PC-9 (cell line): Measurements from ENCODE around the gene MTCL3.

Experiments used
- BruUV-seq: library from RNA; stranded (reverse); fragments of 400-500 nt; replicated peaks from 2 replicates; lab custom pipeline; 2021; lab: Mats Ljungman, UMichigan
- CTCF ChIA-PET: fragments of 300-600 bp; sonication (Branson Sonifier 250); formaldehyde crosslinking; loops from one replicate; lab custom pipeline; 2022; ENCODE audit warnings: antibody characterized with exemption; lab: Charles Lee
- POLR2A ChIA-PET: fragments of 300-600 bp; sonication (Branson Sonifier 250); formaldehyde crosslinking; loops from one replicate; lab custom pipeline; 2022; ENCODE audit warnings: antibody characterized with exemption; ENCODE audit not compliant: unreplicated experiment; lab: Charles Lee
- DNase-seq, 2 experiments: peaks; one replicate each; pipeline versions ENCODE4 v3.0.0 to v3.0.0-alpha.2; 2015 to 2022; ENCODE audit warnings: mixed read lengths in 1 of 2
- H2AFZ ChIP-seq: fragments of 200-600 bp; sonication (generic); 2 replicates; pipeline ENCODE4 v1.8.1; 2017; ENCODE audit warnings: antibody characterized with exemption
- H3F3A ChIP-seq: fragments of 200-600 bp; sonication (generic); 2 replicates; pipeline ENCODE4 v1.8.1; 2017; ENCODE audit warnings: antibody characterized with exemption, mild to moderate bottlenecking, low read depth; ENCODE audit not compliant: insufficient read depth
- H3K27ac ChIP-seq: fragments of 200-600 bp; sonication (generic); 2 replicates; pipeline ENCODE4 v1.6.1; 2016; ENCODE audit warnings: mixed run types
- H3K27me3 ChIP-seq: fragments of 200-600 bp; sonication (generic); 2 replicates; pipeline ENCODE4 v1.6.1; 2016; ENCODE audit warnings: low read depth, mixed run types; ENCODE audit not compliant: insufficient read depth
- H3K36me3 ChIP-seq: fragments of 200-600 bp; sonication (generic); 2 replicates; pipeline ENCODE4 v1.6.1; 2016; ENCODE audit warnings: low read depth, mixed run types
- H3K4me1 ChIP-seq: fragments of 200-600 bp; sonication (generic); replicated peaks from 2 replicates; pipeline ENCODE4 v1.6.1; 2016; ENCODE audit warnings: mixed run types; ENCODE audit not compliant: insufficient read depth
- H3K4me2 ChIP-seq: fragments of 200-600 bp; sonication (generic); 2 replicates; pipeline ENCODE4 v1.6.1; 2017; ENCODE audit warnings: mixed run types
- H3K4me3 ChIP-seq: fragments of 200-600 bp; sonication (generic); 2 replicates; pipeline ENCODE4 v1.6.1; 2016; ENCODE audit warnings: mixed run types
- H3K79me2 ChIP-seq: fragments of 200-600 bp; sonication (generic); 2 replicates; pipeline ENCODE4 v1.6.1; 2017; ENCODE audit warnings: low read depth, mixed run types
- H3K9me2 ChIP-seq: fragments of 200-600 bp; sonication (generic); 2 replicates; pipeline ENCODE4 v1.8.1; 2017; ENCODE audit warnings: mild to moderate bottlenecking; ENCODE audit not compliant: insufficient read depth
- H3K9me3 ChIP-seq: fragments of 200-600 bp; sonication (generic); 2 replicates; pipeline ENCODE4 v1.8.1; 2016; ENCODE audit warnings: low read depth; ENCODE audit not compliant: insufficient read depth
- H4K20me1 ChIP-seq: fragments of 200-600 bp; sonication (generic); 2 replicates; pipeline ENCODE4 v1.8.1; 2017; ENCODE audit not compliant: insufficient read depth
- CTCF ChIP-seq: fragments of 200-600 bp; sonication (generic); conservative IDR thresholded peaks from 2 replicates; pipeline ENCODE4 v1.6.1; 2017; ENCODE audit warnings: mixed run types, antibody characterized with exemption, mild to moderate bottlenecking, moderate library complexity
- EZH2 ChIP-seq: fragments of 200-600 bp; sonication (generic); IDR thresholded peaks from 2 replicates; pipeline ENCODE4 v1.8.0; 2017; ENCODE audit warnings: antibody characterized with exemption, low read depth
- intact Hi-C: fragments of 100-400 bp; cut with micrococcal nuclease; formaldehyde crosslinking; loops from one replicate; pipeline ENCODE4 v1.10.0; 2022; ENCODE audit not compliant: unreplicated experiment

Gene MTCL3

GRCh38 chr6:127481628-127482027 is 37.5 kb downstream of the MTCL3 start:
- no TSS peak for BruUV-seq
- Histone ChIP-seq H3K9me2 (no peaks in the 10 kb centered on the region), H3K4me1 (peaks cover 45% of the 10 kb centered on the region), H3K79me2 (no peaks in the 10 kb centered on the region), H4K20me1 (no peaks in the 10 kb centered on the region), H3K9me3 (no peaks in the 10 kb centered on the region; the same call in 1 of the 2 replicates), H3K36me3 (no peaks in the 10 kb centered on the region), H3K27ac (peak overlapping the region; percentile 48), H2AFZ (no peak overlapping the region), H3F3A (peaks cover 14% of the 10 kb centered on the region), H3K27me3 (no peaks in the 10 kb centered on the region), H3K4me3 (no peak overlapping the region), H3K4me2 (peak overlapping the region; percentile 45)
- ChIA-PET POLR2A (no interaction called here), CTCF (no interaction called here)
- intact Hi-C loops = loop anchor here (5.0 kb wide), 1 partner anchor 36 kb away; the partner anchor contains the start of gene MTCL3
- DNase-seq = peak; percentile 39 to 73
- TF ChIP-seq EZH2 = no peak
- no peak for TF ChIP-seq CTCF

GRCh38 chr6:127481111-127481510 is 38.0 kb downstream of the MTCL3 start:
- intact Hi-C loops = loop anchor here (5.0 kb wide), 1 partner anchor 36 kb away; the partner anchor contains the start of gene MTCL3
- Histone ChIP-seq H3K4me3 (no peak overlapping the region), H3K9me2 (no peaks in the 10 kb centered on the region), H2AFZ (no peak overlapping the region), H3K9me3 (no peaks in the 10 kb centered on the region; the same call in 1 of the 2 replicates), H3K79me2 (no peaks in the 10 kb centered on the region), H3K27ac (peak overlapping the region; percentile 48), H3K27me3 (no peaks in the 10 kb centered on the region), H3K4me2 (peak overlapping the region; percentile 45), H4K20me1 (no peaks in the 10 kb centered on the region), H3K36me3 (no peaks in the 10 kb centered on the region), H3K4me1 (peaks cover 45% of the 10 kb centered on the region), H3F3A (peaks cover 14% of the 10 kb centered on the region)
- ChIA-PET CTCF (no interaction called here), POLR2A (no interaction called here)
- no peak for DNase-seq
- no TSS peak for BruUV-seq
- no peak for TF ChIP-seq EZH2
- no peak for TF ChIP-seq CTCF

GRCh38 chr6:127477658-127478057 is 41.5 kb downstream of the MTCL3 start:
- Histone ChIP-seq H3K9me3 (no peaks in the 10 kb centered on the region; the same call in 1 of the 2 replicates), H4K20me1 (no peaks in the 10 kb centered on the region), H3K27ac (no peak overlapping the region), H3K79me2 (no peaks in the 10 kb centered on the region), H3K36me3 (no peaks in the 10 kb centered on the region), H3K27me3 (no peaks in the 10 kb centered on the region), H3K9me2 (no peaks in the 10 kb centered on the region), H3K4me2 (no peak overlapping the region), H2AFZ (no peak overlapping the region), H3K4me3 (no peak overlapping the region), H3K4me1 (peaks cover 18% of the 10 kb centered on the region), H3F3A (0 out of 2 replicates have a peak, but pooled peaks cover 5% of the 10 kb centered on the region)
- no peak for DNase-seq
- intact Hi-C loops = no loop called here
- POLR2A ChIA-PET = no interaction called here
- CTCF ChIA-PET = no interaction called here
- TF ChIP-seq CTCF (no peak), EZH2 (no peak)
- no TSS peak for BruUV-seq
